Measurements from ENCODE around the gene NCAPD3. TPM values are rescaled to one million over a fixed set of nuclear protein-coding genes. Genes with fewer than 3 reads are reported as not detected.

Gene NCAPD3
- total and polyA plus RNA-seq, 4 donors: 14.1 to 35.4 (median 24.2) TPM

DNA sequence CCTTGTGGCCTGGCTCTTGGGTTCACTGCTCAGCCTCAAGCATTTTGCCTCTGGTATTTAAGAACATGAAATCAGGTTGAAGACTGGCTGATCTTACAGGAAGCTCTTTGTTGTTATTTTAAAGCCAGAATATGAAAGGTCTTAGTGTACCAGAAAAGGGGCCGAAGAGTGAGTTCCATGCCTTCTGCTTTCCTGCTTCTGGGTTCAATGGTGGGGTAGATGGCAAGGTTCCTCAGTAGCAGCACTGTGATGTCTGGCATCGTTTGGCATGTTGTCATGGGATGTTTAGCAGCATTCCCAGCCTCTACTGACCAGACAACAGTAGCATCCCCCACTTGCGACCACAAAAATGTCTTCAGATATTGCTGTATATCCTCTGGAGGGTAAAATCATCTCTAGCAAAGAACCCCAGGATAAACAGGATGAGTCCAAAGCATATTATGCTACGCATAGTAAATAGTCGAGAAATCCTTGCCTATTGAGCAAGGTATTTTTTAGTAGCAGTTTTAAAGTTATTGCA is 3.1 kb upstream of the NCAPD3 start:
- DNase-seq (ENCODE audit: low spot score): no peak
- Histone ChIP-seq H3K27me3 (ENCODE audit: control insufficient read depth in 4 of 4, insufficient read depth in 4 of 4, low read length in 3 of 4) (no peaks in the 10 kb centered on the region), H3K4me3 (ENCODE audit: low read depth in 1 of 3, low read length in 3 of 3) (no peak overlapping the region), H3K27ac (ENCODE audit: low read depth in 1 of 2, low read length in 2 of 2) (no peak overlapping the region), H3K9me3 (ENCODE audit: control insufficient read depth in 4 of 4, low read length in 3 of 4) (no peaks in the 10 kb centered on the region), H3K9ac (ENCODE audit: low read depth in 1 of 2, low read length in 2 of 2) (no peak overlapping the region), H3K4me1 (ENCODE audit: control insufficient read depth in 4 of 4, insufficient read depth in 4 of 4, low read length in 3 of 4) (peaks cover 7 to 45% (median 28%) of the 10 kb centered on the region in 4 donors), H3K36me3 (ENCODE audit: control insufficient read depth in 4 of 4, insufficient read depth in 3 of 4, low read depth in 1 of 4, low read length in 3 of 4) (peaks cover 0 to 2% (median under 1%) of the 10 kb centered on the region in 4 donors)
- WGBS: 94% methylated on average over 5 of the region's 5 CpGs
- TF ChIP-seq FOXA1 (IDR thresholded peaks at IDR 0.05) (no peak), YY1 (IDR thresholded peaks at IDR 0.05) (no peak), HNF4G (IDR thresholded peaks at IDR 0.05) (no peak)
- TF ChIP-seq, protein P1, sequence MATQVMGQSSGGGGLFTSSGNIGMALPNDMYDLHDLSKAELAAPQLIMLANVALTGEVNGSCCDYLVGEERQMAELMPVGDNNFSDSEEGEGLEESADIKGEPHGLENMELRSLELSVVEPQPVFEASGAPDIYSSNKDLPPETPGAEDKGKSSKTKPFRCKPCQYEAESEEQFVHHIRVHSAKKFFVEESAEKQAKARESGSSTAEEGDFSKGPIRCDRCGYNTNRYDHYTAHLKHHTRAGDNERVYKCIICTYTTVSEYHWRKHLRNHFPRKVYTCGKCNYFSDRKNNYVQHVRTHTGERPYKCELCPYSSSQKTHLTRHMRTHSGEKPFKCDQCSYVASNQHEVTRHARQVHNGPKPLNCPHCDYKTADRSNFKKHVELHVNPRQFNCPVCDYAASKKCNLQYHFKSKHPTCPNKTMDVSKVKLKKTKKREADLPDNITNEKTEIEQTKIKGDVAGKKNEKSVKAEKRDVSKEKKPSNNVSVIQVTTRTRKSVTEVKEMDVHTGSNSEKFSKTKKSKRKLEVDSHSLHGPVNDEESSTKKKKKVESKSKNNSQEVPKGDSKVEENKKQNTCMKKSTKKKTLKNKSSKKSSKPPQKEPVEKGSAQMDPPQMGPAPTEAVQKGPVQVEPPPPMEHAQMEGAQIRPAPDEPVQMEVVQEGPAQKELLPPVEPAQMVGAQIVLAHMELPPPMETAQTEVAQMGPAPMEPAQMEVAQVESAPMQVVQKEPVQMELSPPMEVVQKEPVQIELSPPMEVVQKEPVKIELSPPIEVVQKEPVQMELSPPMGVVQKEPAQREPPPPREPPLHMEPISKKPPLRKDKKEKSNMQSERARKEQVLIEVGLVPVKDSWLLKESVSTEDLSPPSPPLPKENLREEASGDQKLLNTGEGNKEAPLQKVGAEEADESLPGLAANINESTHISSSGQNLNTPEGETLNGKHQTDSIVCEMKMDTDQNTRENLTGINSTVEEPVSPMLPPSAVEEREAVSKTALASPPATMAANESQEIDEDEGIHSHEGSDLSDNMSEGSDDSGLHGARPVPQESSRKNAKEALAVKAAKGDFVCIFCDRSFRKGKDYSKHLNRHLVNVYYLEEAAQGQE (IDR thresholded peaks at IDR 0.05): no peak
- TF ChIP-seq, protein P2, sequence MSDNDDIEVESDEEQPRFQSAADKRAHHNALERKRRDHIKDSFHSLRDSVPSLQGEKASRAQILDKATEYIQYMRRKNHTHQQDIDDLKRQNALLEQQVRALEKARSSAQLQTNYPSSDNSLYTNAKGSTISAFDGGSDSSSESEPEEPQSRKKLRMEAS (IDR thresholded peaks at IDR 0.05): no peak

DNA sequence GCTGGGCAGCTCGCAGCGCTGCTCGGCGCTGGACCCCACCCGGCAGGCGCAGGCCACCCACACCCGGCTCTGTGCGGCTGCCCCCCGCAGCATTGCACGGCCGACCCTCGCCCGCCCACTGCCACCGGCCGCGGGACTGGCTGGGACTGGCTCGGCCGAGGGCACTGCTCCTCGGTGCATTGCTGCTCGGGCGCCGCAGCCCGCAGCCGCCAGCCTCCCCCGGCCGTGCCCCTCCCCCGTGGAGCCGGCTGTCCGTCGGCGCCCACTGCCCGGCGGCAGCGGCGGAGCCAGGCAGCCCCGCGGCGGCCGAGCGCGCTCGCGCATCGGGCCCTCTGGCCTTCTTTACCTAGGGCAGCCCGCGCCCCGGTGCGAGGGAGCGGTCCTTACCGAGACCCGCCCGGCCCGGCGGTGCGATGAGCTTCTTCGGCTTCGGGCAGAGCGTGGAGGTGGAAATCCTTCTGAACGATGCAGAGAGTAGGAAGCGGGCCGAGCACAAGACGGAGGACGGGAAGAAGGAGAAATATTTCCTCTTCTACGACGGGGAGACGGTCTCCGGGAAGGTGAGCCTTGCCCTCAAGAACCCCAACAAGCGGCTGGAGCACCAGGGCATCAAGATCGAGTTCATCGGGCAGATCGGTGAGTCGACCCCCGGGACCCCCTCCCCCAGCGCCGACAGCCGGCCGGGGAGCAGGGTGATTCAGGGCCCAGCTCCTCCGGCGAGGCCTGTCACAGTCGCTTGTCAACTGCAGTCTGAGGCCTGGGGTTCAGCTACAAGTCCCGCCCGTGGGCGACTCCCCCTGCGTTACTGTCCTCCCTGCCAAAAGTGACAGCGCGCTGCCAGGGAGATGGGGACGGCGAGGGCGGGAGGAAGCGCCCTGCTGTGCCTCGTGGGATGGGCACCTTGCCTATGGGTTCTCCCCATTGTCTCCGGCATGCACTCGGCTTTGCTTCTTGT is 1.2 kb upstream of the NCAPD3 start:
- Histone ChIP-seq H3K36me3 (ENCODE audit: control insufficient read depth in 4 of 4, insufficient read depth in 3 of 4, low read depth in 1 of 4, low read length in 3 of 4) (peaks cover 2 to 5% (median 4%) of the 10 kb centered on the region in 4 donors), H3K9ac (ENCODE audit: low read depth in 1 of 2, low read length in 2 of 2) (peak overlapping the region; percentile 52 to 64), H3K4me1 (ENCODE audit: control insufficient read depth in 4 of 4, insufficient read depth in 4 of 4, low read length in 3 of 4) (peaks cover 7 to 32% (median 23%) of the 10 kb centered on the region in 4 donors), H3K4me3 (ENCODE audit: low read depth in 1 of 3, low read length in 3 of 3) (peak overlapping the region; percentile 76 to 83 (median 81)), H3K9me3 (ENCODE audit: control insufficient read depth in 4 of 4, low read length in 3 of 4) (no peaks in the 10 kb centered on the region), H3K27me3 (ENCODE audit: control insufficient read depth in 4 of 4, insufficient read depth in 4 of 4, low read length in 3 of 4) (no peaks in the 10 kb centered on the region), H3K27ac (ENCODE audit: low read depth in 1 of 2, low read length in 2 of 2) (peak overlapping the region; percentile 93 to 99)
- WGBS: under 1% methylated on average over 93 of the region's 93 CpGs
- no peak for TF ChIP-seq GABPA (IDR thresholded peaks at IDR 0.05 in 1 of 2, conservative IDR thresholded peaks at IDR 0.05 in 1 of 2)
- no peak for TF ChIP-seq YY1 (IDR thresholded peaks at IDR 0.05)
- TF ChIP-seq, protein P2 (IDR thresholded peaks at IDR 0.05): peak; percentile 12
- no peak for TF ChIP-seq NR2F2 (IDR thresholded peaks at IDR 0.05)
- no peak for TF ChIP-seq FOXA1 (IDR thresholded peaks at IDR 0.05)
- TF ChIP-seq RAD21 (IDR thresholded peaks at IDR 0.05): peak in 1 of 2 donors; percentile 10
- TF ChIP-seq HNF4G (IDR thresholded peaks at IDR 0.05): no peak
- no peak for TF ChIP-seq JUND (IDR thresholded peaks at IDR 0.05)
- peak; percentile 21 for TF ChIP-seq SP1 (IDR thresholded peaks at IDR 0.05)
- TF ChIP-seq, protein P1 (IDR thresholded peaks at IDR 0.05): peak; percentile 69
- peak; percentile 13 to 36 for TF ChIP-seq HNF4A (conservative IDR thresholded peaks at IDR 0.05)
- TF ChIP-seq, protein P3, sequence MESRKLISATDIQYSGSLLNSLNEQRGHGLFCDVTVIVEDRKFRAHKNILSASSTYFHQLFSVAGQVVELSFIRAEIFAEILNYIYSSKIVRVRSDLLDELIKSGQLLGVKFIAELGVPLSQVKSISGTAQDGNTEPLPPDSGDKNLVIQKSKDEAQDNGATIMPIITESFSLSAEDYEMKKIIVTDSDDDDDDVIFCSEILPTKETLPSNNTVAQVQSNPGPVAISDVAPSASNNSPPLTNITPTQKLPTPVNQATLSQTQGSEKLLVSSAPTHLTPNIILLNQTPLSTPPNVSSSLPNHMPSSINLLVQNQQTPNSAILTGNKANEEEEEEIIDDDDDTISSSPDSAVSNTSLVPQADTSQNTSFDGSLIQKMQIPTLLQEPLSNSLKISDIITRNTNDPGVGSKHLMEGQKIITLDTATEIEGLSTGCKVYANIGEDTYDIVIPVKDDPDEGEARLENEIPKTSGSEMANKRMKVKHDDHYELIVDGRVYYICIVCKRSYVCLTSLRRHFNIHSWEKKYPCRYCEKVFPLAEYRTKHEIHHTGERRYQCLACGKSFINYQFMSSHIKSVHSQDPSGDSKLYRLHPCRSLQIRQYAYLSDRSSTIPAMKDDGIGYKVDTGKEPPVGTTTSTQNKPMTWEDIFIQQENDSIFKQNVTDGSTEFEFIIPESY (IDR thresholded peaks at IDR 0.05): no peak
- peak; percentile 9 for TF ChIP-seq FOXA2 (IDR thresholded peaks at IDR 0.05)
- TF ChIP-seq RXRA (IDR thresholded peaks at IDR 0.05): peak; percentile 23 to 29
- TF ChIP-seq, protein P4, sequence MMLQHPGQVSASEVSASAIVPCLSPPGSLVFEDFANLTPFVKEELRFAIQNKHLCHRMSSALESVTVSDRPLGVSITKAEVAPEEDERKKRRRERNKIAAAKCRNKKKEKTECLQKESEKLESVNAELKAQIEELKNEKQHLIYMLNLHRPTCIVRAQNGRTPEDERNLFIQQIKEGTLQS (IDR thresholded peaks at IDR 0.05): no peak
- TF ChIP-seq EGR1 (IDR thresholded peaks at IDR 0.05; ENCODE audit: low read depth in 2 of 2): no peak
- TF ChIP-seq, protein P5, sequence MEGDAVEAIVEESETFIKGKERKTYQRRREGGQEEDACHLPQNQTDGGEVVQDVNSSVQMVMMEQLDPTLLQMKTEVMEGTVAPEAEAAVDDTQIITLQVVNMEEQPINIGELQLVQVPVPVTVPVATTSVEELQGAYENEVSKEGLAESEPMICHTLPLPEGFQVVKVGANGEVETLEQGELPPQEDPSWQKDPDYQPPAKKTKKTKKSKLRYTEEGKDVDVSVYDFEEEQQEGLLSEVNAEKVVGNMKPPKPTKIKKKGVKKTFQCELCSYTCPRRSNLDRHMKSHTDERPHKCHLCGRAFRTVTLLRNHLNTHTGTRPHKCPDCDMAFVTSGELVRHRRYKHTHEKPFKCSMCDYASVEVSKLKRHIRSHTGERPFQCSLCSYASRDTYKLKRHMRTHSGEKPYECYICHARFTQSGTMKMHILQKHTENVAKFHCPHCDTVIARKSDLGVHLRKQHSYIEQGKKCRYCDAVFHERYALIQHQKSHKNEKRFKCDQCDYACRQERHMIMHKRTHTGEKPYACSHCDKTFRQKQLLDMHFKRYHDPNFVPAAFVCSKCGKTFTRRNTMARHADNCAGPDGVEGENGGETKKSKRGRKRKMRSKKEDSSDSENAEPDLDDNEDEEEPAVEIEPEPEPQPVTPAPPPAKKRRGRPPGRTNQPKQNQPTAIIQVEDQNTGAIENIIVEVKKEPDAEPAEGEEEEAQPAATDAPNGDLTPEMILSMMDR (IDR thresholded peaks at IDR 0.05; ENCODE audit: low read depth, low read length, missing input control): no peak
- peak; percentile 84 for TF ChIP-seq TAF1 (conservative IDR thresholded peaks at IDR 0.05)
- DNase-seq (ENCODE audit: low spot score): peak; percentile 64

Data from liver (tissue), 9 donors.